Liver (tissue), 9 donors: ENCODE measurements around the gene NARF. TPM values are rescaled to one million over a fixed set of nuclear protein-coding genes. Genes with fewer than 3 reads are reported as not detected.

Experiments used
- DNase-seq: peaks from one replicate; pipeline ENCODE4 v3.0.0-alpha.2; 2017; ENCODE audit warnings: low spot score
- H3K27ac ChIP-seq, 2 donors: one replicate each; pipeline ENCODE4 v1.7.0; 2013; ENCODE audit warnings: inconsistent platforms in 2 of 2, low read length in 2 of 2, control low read depth in 1 of 2, low read depth in 1 of 2, mild to moderate bottlenecking in 1 of 2
- H3K27me3 ChIP-seq, 4 donors: one replicate each; pipeline versions ENCODE4 v1.6.1 to v1.7.0; 2013; ENCODE audit warnings: low read length in 3 of 4, inconsistent platforms in 1 of 4, mild to moderate bottlenecking in 1 of 4, moderate library complexity in 1 of 4; ENCODE audit not compliant: control insufficient read depth in 4 of 4, insufficient read depth in 4 of 4
- H3K36me3 ChIP-seq, 4 donors: one replicate each; pipeline versions ENCODE4 v1.6.1 to v1.7.0; 2013; ENCODE audit warnings: low read length in 3 of 4, mild to moderate bottlenecking in 3 of 4, low read depth in 1 of 4, moderate library complexity in 1 of 4; ENCODE audit not compliant: control insufficient read depth in 4 of 4, insufficient read depth in 3 of 4
- H3K4me1 ChIP-seq, 4 donors: one replicate each; pipeline versions ENCODE4 v1.6.1 to v1.7.0; 2013; ENCODE audit warnings: low read length in 3 of 4, mild to moderate bottlenecking in 3 of 4, moderate library complexity in 1 of 4; ENCODE audit not compliant: control insufficient read depth in 4 of 4, insufficient read depth in 4 of 4
- H3K4me3 ChIP-seq, 3 donors: one replicate each; pipeline versions ENCODE4 v1.6.1 to v1.7.0; 2013; ENCODE audit warnings: low read length in 3 of 3, control low read depth in 1 of 3, low read depth in 1 of 3, mild to moderate bottlenecking in 1 of 3
- H3K9ac ChIP-seq, 2 donors: one replicate each; pipeline ENCODE4 v1.7.0; 2013; ENCODE audit warnings: low read length in 2 of 2, mild to moderate bottlenecking in 2 of 2, moderate library complexity in 2 of 2, control low read depth in 1 of 2, low read depth in 1 of 2
- H3K9me3 ChIP-seq, 4 donors: one replicate each; pipeline versions ENCODE4 v1.6.1 to v1.7.0; 2013; ENCODE audit warnings: low read length in 3 of 4; ENCODE audit not compliant: control insufficient read depth in 4 of 4
- EGR1 ChIP-seq, 2 donors: IDR thresholded peaks; 2 replicates each; pipeline ENCODE4 v1.6.1; 2016 to 2018; ENCODE audit warnings: antibody characterized with exemption in 2 of 2, low read depth in 2 of 2
- FOXA1 ChIP-seq: IDR thresholded peaks from 2 replicates; pipeline ENCODE4 v1.6.1; 2016; ENCODE audit warnings: antibody characterized with exemption
- FOXA2 ChIP-seq: IDR thresholded peaks from 2 replicates; pipeline ENCODE4 v1.6.1; 2016; ENCODE audit warnings: antibody characterized with exemption
- GABPA ChIP-seq, 2 donors: IDR thresholded peaks in 1 of 2; conservative IDR thresholded peaks in 1 of 2; 2 replicates each; pipeline ENCODE4 v1.6.1; 2016; ENCODE audit warnings: antibody characterized with exemption in 2 of 2, mild to moderate bottlenecking in 1 of 2, moderate library complexity in 1 of 2
- HNF4A ChIP-seq, 2 donors: conservative IDR thresholded peaks; 2 replicates each; pipeline ENCODE4 v1.6.1; 2016; ENCODE audit warnings: antibody characterized with exemption in 2 of 2, mild to moderate bottlenecking in 2 of 2
- HNF4G ChIP-seq: IDR thresholded peaks from 2 replicates; pipeline ENCODE4 v1.6.1; 2016; ENCODE audit warnings: antibody characterized with exemption
- JUND ChIP-seq, 2 donors: IDR thresholded peaks; 2 replicates each; pipeline ENCODE4 v1.6.1; 2016; ENCODE audit warnings: antibody characterized with exemption in 2 of 2
- MAX ChIP-seq: IDR thresholded peaks from 2 replicates; pipeline ENCODE4 v1.6.1; 2016; ENCODE audit warnings: antibody characterized with exemption
- NR2F2 ChIP-seq: IDR thresholded peaks from 2 replicates; pipeline ENCODE4 v1.6.1; 2016; ENCODE audit warnings: antibody characterized with exemption
- RAD21 ChIP-seq, 2 donors: IDR thresholded peaks; 2 replicates each; pipeline ENCODE4 v1.6.1; 2016; ENCODE audit warnings: antibody characterized with exemption in 2 of 2, mild to moderate bottlenecking in 2 of 2
- REST ChIP-seq: IDR thresholded peaks from 2 replicates; pipeline ENCODE4 v1.6.1; 2016; ENCODE audit warnings: antibody characterized with exemption, mild to moderate bottlenecking
- RXRA ChIP-seq, 2 donors: IDR thresholded peaks; 2 replicates each; pipeline ENCODE4 v1.6.1; 2017 to 2018; ENCODE audit warnings: antibody characterized with exemption in 2 of 2, mild to moderate bottlenecking in 1 of 2
- SP1 ChIP-seq: IDR thresholded peaks from 2 replicates; pipeline ENCODE4 v1.6.1; 2018; ENCODE audit warnings: antibody characterized with exemption, mild to moderate bottlenecking
- TAF1 ChIP-seq: conservative IDR thresholded peaks from 2 replicates; pipeline ENCODE4 v1.6.1; 2016; ENCODE audit warnings: antibody characterized with exemption, mild to moderate bottlenecking
- YY1 ChIP-seq: IDR thresholded peaks from 2 replicates; pipeline ENCODE4 v1.6.1; 2016; ENCODE audit warnings: antibody characterized with exemption, mild to moderate bottlenecking
- ZBTB33 ChIP-seq: IDR thresholded peaks from 2 replicates; pipeline ENCODE4 v1.6.1; 2016; ENCODE audit warnings: antibody characterized with exemption
- WGBS: extraction: QIAGEN DNeasy Blood & Tissue Kit; methylation state at CpG from one replicate; pipeline ENCODE4 v1.1.7; 2013; 5-methylcytosine and 5-hydroxymethylcytosine counted together
- polyA plus RNA-seq, 2 donors: library from polyadenylated mRNA; stranded (reverse) in 1 of 2; unstranded in 1 of 2; fragments of 200-250 nt in 1 of 2; fragments of >200 nt in 1 of 2; fragmentation: Nextera tagmentation in 1 of 2; extraction: Ambion mirVana in 1 of 2; gene quantifications; one replicate each; pipeline versions ENCODE4 v1.2.1 to v1.2.3, GENCODE V29; 2013 to 2015
- total RNA-seq, 2 donors: library from RNA; depleted of rRNA; stranded (reverse); fragments of >200 nt; gene quantifications; one replicate each; pipeline ENCODE4 v1.2.3, GENCODE V29; 2014
- TF ChIP-seq, protein P1 (sequence below): IDR thresholded peaks from 2 replicates; pipeline ENCODE4 v1.6.1; 2016; ENCODE audit warnings: antibody characterized with exemption
- TF ChIP-seq, protein P2 (sequence below): fragments of 150-350 bp; IDR thresholded peaks from 2 replicates; pipeline ENCODE4 v1.5.1; 2017; ENCODE audit warnings: improper control_type of control experiment, low read depth, low read length; ENCODE audit not compliant: missing input control
- donor health status: healthy.
- donor health status: healthy.
- donor health status: healthy.
- donor health status: healthy.
- donor health status: healthy.

Gene NARF
- total and polyA plus RNA-seq, 4 donors, result 19.8 to 87.5 (median 26.2) TPM

- TF ChIP-seq, protein P1, sequence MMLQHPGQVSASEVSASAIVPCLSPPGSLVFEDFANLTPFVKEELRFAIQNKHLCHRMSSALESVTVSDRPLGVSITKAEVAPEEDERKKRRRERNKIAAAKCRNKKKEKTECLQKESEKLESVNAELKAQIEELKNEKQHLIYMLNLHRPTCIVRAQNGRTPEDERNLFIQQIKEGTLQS, result no peak
- TF ChIP-seq NR2F2, result no peak
- no peak for TF ChIP-seq RXRA (IDR thresholded peaks at IDR 0.05)
Observed at GRCh38 chr17:82477934-82478333, 19.4 kb downstream of the NARF start (continued).

DNA sequence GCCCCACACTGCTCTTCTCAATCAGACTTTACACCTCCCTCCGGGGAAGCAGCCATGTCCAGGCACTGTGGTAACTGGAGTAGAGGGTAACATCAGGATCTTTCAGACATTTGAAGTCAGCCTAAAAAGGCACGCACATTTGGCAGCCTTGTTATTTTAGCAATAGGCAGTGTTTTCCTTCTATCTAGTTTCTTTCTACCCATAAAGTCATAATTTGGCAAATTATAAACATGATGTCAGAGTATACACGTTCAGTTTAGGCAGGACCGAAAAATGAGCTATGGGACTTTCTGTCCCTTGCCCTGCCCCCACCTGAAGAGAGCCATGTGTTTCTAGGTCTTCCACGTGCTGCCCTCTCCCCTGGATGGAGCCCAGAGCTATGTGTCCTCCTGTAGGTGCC is 21.1 kb downstream of the NARF start:
- 89% methylated on average over 5 of the region's 5 CpGs for WGBS
- Histone ChIP-seq H3K36me3 (peaks cover 9 to 49% (median 15%) of the 10 kb centered on the region in 4 donors), H3K9me3 (no peaks in the 10 kb centered on the region), H3K27me3 (no peaks in the 10 kb centered on the region), H3K4me1 (peaks cover 2 to 11% (median 8%) of the 10 kb centered on the region in 4 donors), H3K4me3 (no peak overlapping the region), H3K9ac (no peak overlapping the region), H3K27ac (no peak overlapping the region)
- DNase-seq, result no peak
- TF ChIP-seq TAF1 (no peak), NR2F2 (no peak), FOXA2 (no peak), YY1 (no peak), RAD21 (IDR thresholded peaks at IDR 0.05) (no peak), EGR1 (IDR thresholded peaks at IDR 0.05; ENCODE audit: low read depth in 2 of 2) (no peak), HNF4A (conservative IDR thresholded peaks at IDR 0.05) (no peak), SP1 (no peak), HNF4G (no peak), REST (no peak), RXRA (IDR thresholded peaks at IDR 0.05) (no peak), ZBTB33 (no peak), JUND (IDR thresholded peaks at IDR 0.05) (no peak), GABPA (IDR thresholded peaks at IDR 0.05 in 1 of 2, conservative IDR thresholded peaks at IDR 0.05 in 1 of 2) (no peak), MAX (no peak), FOXA1 (no peak)
- TF ChIP-seq, protein P1, result no peak
- TF ChIP-seq, protein P2, sequence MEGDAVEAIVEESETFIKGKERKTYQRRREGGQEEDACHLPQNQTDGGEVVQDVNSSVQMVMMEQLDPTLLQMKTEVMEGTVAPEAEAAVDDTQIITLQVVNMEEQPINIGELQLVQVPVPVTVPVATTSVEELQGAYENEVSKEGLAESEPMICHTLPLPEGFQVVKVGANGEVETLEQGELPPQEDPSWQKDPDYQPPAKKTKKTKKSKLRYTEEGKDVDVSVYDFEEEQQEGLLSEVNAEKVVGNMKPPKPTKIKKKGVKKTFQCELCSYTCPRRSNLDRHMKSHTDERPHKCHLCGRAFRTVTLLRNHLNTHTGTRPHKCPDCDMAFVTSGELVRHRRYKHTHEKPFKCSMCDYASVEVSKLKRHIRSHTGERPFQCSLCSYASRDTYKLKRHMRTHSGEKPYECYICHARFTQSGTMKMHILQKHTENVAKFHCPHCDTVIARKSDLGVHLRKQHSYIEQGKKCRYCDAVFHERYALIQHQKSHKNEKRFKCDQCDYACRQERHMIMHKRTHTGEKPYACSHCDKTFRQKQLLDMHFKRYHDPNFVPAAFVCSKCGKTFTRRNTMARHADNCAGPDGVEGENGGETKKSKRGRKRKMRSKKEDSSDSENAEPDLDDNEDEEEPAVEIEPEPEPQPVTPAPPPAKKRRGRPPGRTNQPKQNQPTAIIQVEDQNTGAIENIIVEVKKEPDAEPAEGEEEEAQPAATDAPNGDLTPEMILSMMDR, result no peak
